ENCODE results near the gene ZNF774.
A peak's percentile ranks its signal among the peaks of the same experiment; 100 is the strongest.

ZNF774 gene

DNA sequence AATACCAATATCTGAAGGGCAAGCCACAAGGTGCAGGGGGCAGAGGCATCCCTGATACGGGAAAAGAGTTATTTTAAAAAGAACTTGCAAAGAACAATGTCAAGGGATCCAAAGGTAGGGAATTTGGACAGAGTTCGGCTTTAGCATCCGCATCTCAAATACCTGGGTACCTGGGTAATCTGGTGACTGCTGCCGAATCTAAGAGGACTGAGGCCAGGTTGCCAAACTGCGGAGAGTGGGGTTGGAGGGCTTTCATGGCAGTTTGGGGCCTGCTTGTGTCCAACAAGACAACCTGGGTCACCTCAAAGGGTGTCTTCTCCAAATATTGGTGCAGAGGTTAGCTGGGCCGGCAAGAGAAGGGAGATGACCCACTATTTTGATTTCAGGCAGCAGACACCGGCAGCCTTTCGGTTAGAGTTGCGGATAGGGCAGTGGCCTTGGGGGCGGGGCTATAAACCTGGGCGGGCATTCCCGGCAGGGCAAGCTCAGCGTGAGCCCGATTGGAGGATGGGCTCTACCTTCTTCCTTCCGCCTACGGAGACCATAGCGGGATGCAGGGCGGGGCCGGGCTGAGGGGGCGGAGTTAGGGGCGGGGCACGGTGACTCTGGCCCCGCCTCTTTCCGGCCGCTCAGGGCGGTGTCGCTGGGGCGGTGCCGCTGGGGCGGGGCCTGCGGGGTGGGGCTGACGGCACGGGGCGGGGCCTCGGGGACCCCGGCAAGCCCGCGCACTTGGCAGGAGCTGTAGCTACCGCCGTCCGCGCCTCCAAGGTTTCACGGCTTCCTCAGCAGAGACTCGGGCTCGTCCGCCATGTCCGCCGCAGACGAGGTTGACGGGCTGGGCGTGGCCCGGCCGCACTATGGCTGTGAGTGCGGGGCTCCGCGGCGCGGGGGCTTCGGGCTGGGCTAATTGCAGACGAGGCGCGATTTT, 35.7 kb downstream of the ZNF774 start, which contains the start of gene IQGAP1:
Gene IQGAP1 (plus strand): TSS at position 709 of the 928 bp plus-strand sequence. CDS start 100 bp downstream, at position 809.
- Histone ChIP-seq H3K27me3 (ENCODE audit: low read depth) (no peaks in the 10 kb centered on the region), H3K9me3 (0 out of 2 replicates have a peak, but pooled peaks cover 3% of the 10 kb centered on the region), H3K4me3 (peak within 1 kb of the TSS; percentile 83), H3K4me1 (peaks cover 17% of the 10 kb centered on the region), H3K36me3 (replicated peaks) (peaks cover 19% of the 10 kb centered on the region)
- in situ Hi-C loops (cut with MboI; ENCODE audit: low sequenced_read_pairs) = no loop called here
- DNase-seq (ENCODE audit: low spot score in 2 of 2) = peak; percentile 99

DNA sequence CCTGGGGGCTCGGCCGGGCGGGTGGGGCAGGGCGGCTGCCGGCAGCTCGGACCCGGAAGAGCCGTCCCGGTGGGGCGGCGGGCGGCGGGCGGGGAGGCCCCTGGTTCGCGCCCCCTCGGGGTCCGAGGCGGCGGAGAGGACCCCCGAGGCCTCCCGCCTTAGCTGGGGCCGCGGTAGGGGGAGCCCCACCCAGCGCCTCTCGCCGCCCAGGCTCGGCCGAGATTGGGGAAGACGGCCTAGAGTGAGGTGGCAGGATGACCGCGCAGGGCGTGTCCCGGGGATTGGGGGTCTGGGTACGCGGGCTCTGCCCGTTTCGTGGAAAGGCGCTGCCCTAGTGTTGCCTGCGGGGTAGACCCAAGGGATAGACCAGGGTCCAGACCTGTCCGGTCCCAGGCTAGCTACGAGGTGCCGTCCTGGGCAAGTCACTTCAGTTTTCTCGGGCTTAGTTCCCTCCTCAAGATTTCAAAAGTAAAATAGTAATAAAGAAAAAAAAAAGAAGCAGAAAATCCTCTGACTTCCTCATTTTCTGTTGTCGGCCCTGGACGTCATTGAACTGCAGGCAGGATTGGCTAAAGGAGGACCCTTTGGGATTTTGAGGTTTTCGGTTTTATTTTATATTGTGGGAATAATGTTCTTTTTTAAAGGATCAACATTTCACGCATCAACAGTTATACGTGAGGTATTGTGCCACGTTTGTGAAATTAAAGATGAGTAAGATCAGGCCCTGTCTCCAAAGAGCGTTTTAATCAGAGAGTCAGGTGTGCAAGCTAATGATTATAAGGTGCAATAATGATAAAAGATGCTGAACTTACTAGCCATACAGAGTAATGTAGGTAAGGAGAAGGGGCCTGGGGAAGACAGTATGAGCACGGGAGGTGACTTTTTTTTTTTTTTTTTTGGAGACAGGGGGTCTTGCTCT, 36.6 kb downstream of the ZNF774 start:
- Histone ChIP-seq H3K36me3 (replicated peaks) (peaks cover 19% of the 10 kb centered on the region), H3K9me3 (0 out of 2 replicates have a peak, but pooled peaks cover 3% of the 10 kb centered on the region), H3K4me1 (peaks cover 17% of the 10 kb centered on the region), H3K27me3 (ENCODE audit: low read depth) (no peaks in the 10 kb centered on the region), H3K4me3 (peak overlapping the region; percentile 83)
- in situ Hi-C loops (cut with MboI; ENCODE audit: low sequenced_read_pairs) = no loop called here
- DNase-seq (ENCODE audit: low spot score in 2 of 2) = peak in 1 of 2 experiments; percentile 76

DNA sequence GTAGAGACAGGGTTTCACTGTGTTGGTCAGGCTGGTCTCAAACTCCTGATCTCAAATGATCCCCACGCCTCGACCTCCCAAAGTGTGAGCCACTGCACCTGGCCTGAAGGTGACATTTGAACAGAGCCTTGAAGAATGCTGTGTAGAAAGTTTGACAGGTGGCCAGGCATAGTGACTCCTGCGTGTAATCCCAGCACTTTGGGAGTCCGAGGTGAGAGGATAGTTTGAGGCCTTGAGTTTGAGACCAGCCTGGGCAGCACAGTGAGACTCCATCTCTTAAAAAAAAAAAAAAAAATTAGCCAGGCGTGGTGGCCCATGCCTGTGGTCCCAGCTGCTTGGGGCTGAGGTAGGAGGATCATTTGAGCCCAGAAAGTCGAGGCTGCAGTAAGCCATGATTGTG, 37.4 kb downstream of the ZNF774 start:
- in situ Hi-C loops (cut with MboI; ENCODE audit: low sequenced_read_pairs) = no loop called here
- peaks cover 19% of the 10 kb centered on the region for H3K36me3 ChIP-seq (replicated peaks)
- H3K27me3 ChIP-seq (ENCODE audit: low read depth) = no peaks in the 10 kb centered on the region
- H3K4me1 ChIP-seq = peaks cover 17% of the 10 kb centered on the region
- peak overlapping the region; percentile 83 for H3K4me3 ChIP-seq
- no peak for DNase-seq (ENCODE audit: low spot score in 2 of 2)
- 0 out of 2 replicates have a peak, but pooled peaks cover 3% of the 10 kb centered on the region for H3K9me3 ChIP-seq

GRCh38 chr15:90393040-90393439, 41.0 kb downstream of the ZNF774 start:
- peaks cover 14% of the 10 kb centered on the region for H3K4me1 ChIP-seq
- peaks cover 25% of the 10 kb centered on the region for H3K36me3 ChIP-seq (replicated peaks)
- in situ Hi-C loops (cut with MboI; ENCODE audit: low sequenced_read_pairs) = no loop called here
- no peak overlapping the region for H3K4me3 ChIP-seq
- DNase-seq (ENCODE audit: low spot score in 2 of 2) = no peak
- H3K27me3 ChIP-seq (ENCODE audit: low read depth) = no peaks in the 10 kb centered on the region
- H3K9me3 ChIP-seq = no peaks in the 10 kb centered on the region

DNA sequence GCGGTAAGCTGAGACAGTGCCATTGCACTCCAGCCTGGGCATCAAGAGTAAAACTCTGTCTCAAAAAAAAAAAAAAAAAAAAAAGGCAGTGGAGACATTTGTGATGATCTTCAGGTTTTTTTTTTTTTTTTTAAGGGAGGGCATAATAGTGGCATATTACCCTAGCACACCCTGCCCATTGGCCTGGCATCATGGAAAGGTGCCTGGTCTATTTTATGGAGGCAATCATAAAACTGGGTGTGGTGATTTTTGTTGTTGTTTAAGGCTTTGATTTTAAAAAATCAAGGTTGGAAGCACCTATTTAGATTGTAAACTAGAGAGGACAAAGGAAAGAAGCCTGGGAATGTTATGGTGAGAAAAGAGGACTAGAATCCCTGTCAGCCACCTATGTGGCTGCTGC, 42.0 kb downstream of the ZNF774 start:
- in situ Hi-C loops (cut with MboI; ENCODE audit: low sequenced_read_pairs) = no loop called here
- H3K9me3 ChIP-seq = no peaks in the 10 kb centered on the region

DNA sequence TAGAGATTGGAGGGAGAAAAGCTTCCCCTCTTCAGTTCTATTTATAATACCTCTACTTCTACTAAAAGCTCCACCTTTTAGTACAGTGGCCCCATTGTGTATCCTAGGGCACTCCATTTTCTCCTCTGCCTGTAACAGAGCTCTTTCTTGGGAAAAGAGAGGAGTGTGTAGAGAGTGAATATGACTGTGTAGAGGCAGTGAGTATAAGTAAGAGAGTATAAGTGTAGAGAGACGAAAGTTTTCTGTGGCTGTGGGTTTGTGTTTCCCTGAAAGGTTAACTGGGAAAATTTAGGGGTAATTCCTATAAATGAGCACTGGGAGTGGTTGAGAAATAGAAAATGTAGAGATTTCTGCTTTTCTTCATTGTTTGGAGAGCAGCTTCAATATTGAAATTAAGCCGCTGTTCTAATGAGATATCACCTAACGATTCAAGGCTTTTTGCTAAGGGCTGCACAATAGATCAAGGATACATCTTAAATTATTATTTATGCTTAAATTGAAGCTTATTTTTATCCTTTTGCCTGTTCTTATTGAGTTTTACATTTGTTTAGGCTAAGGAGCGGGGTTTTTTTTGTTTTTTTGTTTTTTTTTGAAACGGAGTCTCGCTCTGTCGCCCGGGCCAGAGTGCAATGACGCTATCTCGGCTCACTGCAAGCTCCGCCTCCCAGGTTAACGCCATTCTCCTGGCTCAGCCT, 42.8 kb downstream of the ZNF774 start:
- Histone ChIP-seq H3K36me3 (replicated peaks) (peaks cover 22% of the 10 kb centered on the region), H3K4me3 (no peak overlapping the region), H3K4me1 (peaks cover 18% of the 10 kb centered on the region), H3K9me3 (no peaks in the 10 kb centered on the region), H3K27me3 (ENCODE audit: low read depth) (no peaks in the 10 kb centered on the region)
- in situ Hi-C loops (cut with MboI; ENCODE audit: low sequenced_read_pairs) = no loop called here
- DNase-seq (ENCODE audit: low spot score in 2 of 2) = no peak

More for the DNA sequence above, 42.0 kb downstream of the ZNF774 start:
- Histone ChIP-seq H3K4me3 (no peak overlapping the region), H3K27me3 (ENCODE audit: low read depth) (no peaks in the 10 kb centered on the region), H3K4me1 (peaks cover 14% of the 10 kb centered on the region), H3K36me3 (replicated peaks) (peaks cover 22% of the 10 kb centered on the region)
- no peak for DNase-seq (ENCODE audit: low spot score in 2 of 2)

DNA sequence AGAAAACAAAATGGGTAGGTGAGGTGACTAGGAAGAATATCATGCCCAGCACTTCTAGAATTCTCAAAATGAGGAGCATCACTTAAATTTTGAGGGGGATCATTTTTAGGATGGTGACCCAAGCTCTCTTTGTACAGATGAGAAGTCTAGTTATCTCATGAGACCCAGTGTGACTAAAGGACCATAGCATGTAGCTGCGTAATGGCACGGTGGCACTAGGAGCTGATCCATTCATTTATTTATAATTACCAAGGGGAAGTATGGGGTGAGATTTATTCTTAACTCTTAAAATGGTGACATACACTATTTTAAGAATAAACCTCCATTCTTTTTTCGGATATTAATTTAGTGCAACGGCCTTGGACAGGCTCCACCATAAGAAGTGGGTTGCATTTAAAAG, 44.2 kb downstream of the ZNF774 start:
- Histone ChIP-seq H3K4me3 (no peak overlapping the region), H3K4me1 (peaks cover 21% of the 10 kb centered on the region), H3K27me3 (ENCODE audit: low read depth) (no peaks in the 10 kb centered on the region), H3K9me3 (no peaks in the 10 kb centered on the region), H3K36me3 (replicated peaks) (peaks cover 14% of the 10 kb centered on the region)
- no peak for DNase-seq (ENCODE audit: low spot score in 2 of 2)
- in situ Hi-C loops (cut with MboI; ENCODE audit: low sequenced_read_pairs) = no loop called here

DNA sequence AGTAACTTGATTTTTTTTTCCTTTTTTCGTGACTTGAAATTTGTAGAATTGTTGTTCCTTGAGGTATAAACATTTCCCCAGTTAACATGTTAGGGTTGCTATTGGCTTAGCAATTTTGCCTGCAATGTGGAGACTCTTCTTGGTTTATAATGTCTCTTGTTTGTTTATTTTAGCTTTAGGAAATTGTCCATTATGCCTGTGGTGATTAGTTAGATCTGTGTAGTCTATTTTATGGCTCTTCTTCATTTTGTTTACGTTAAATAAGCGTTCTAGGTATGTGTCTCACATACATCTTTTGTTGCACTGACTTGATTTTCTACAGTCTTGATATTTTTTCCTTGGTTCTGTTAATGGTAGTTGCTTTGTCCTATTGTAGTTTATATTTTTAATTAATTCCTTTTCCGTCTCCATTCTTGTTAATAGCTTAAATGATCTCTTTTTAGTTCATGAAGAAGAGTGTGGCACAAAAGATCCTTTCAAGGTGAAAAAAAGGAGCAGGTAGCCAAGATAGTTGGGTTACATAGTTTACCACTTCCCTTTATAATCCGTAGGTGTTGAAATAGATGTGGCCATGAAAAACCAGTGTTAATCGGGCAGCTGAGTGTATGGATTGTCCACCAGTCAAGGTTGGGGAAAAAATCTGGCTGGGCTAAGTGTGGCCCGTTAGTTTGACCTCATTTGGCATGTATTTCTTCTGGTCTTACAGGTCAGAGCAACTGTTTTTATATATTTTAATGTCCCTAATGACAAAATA, 48.1 kb downstream of the ZNF774 start:
- DNase-seq (ENCODE audit: low spot score in 2 of 2) = no peak
- no peak overlapping the region for H3K4me3 ChIP-seq
- no peaks in the 10 kb centered on the region for H3K9me3 ChIP-seq
- 0 out of 2 replicates have a peak, but pooled peaks cover 6% of the 10 kb centered on the region for H3K36me3 ChIP-seq (replicated peaks)
- peaks cover 46% of the 10 kb centered on the region for H3K4me1 ChIP-seq
- in situ Hi-C loops (cut with MboI; ENCODE audit: low sequenced_read_pairs) = no loop called here
- no peaks in the 10 kb centered on the region for H3K27me3 ChIP-seq (ENCODE audit: low read depth)

GRCh38 chr15:90400759-90401314, 48.8 kb downstream of the ZNF774 start:
- peaks cover 52% of the 10 kb centered on the region for H3K4me1 ChIP-seq

GRCh38 chr15:90401495-90401894, 49.4 kb downstream of the ZNF774 start:
- in situ Hi-C loops (cut with MboI; ENCODE audit: low sequenced_read_pairs) = no loop called here
- no peak overlapping the region for H3K4me3 ChIP-seq
- peaks cover 58% of the 10 kb centered on the region for H3K4me1 ChIP-seq
- H3K36me3 ChIP-seq (replicated peaks) = no peaks in the 10 kb centered on the region
- no peaks in the 10 kb centered on the region for H3K9me3 ChIP-seq
- DNase-seq (ENCODE audit: low spot score in 2 of 2) = no peak
- no peaks in the 10 kb centered on the region for H3K27me3 ChIP-seq (ENCODE audit: low read depth)

More at GRCh38 chr15:90400759-90401314, 48.8 kb downstream of the ZNF774 start:
- peak; percentile 76 to 90 for DNase-seq (ENCODE audit: low spot score in 2 of 2)
- H3K27me3 ChIP-seq (ENCODE audit: low read depth) = no peaks in the 10 kb centered on the region
- H3K9me3 ChIP-seq = no peaks in the 10 kb centered on the region
- no peak overlapping the region for H3K4me3 ChIP-seq
- H3K36me3 ChIP-seq (replicated peaks) = 0 out of 2 replicates have a peak, but pooled peaks cover under 1% of the 10 kb centered on the region
- in situ Hi-C loops (cut with MboI; ENCODE audit: low sequenced_read_pairs) = no loop called here

GRCh38 chr15:90402223-90402622, 50.1 kb downstream of the ZNF774 start:
- Histone ChIP-seq H3K36me3 (replicated peaks) (no peaks in the 10 kb centered on the region), H3K9me3 (no peaks in the 10 kb centered on the region), H3K4me1 (peaks cover 65% of the 10 kb centered on the region), H3K4me3 (no peak overlapping the region), H3K27me3 (ENCODE audit: low read depth) (no peaks in the 10 kb centered on the region)
- in situ Hi-C loops (cut with MboI; ENCODE audit: low sequenced_read_pairs) = no loop called here
- DNase-seq (ENCODE audit: low spot score in 2 of 2) = no peak

DNA sequence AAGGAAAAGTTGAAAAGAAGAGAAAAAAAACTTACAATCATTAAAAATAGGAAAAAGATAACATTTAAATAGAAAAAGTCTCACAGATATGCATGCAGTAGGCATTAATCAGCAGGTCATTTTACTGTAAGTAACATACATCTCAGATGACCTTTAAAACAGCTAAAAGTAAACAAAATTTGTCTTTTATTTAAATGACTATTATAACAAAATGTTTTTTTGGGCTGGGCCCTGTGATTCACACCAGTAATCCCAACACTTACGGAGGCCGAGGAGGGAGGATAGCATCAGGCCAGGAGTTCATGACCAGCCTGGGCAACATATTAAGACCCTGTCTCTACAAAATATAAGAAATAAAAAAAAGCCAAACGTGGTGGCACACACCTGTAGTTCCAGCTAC, 50.7 kb downstream of the ZNF774 start:
- no peak for DNase-seq (ENCODE audit: low spot score in 2 of 2)
- H3K27me3 ChIP-seq (ENCODE audit: low read depth) = no peaks in the 10 kb centered on the region
- in situ Hi-C loops (cut with MboI; ENCODE audit: low sequenced_read_pairs) = no loop called here
- no peak overlapping the region for H3K4me3 ChIP-seq
- H3K4me1 ChIP-seq = peaks cover 71% of the 10 kb centered on the region
- H3K9me3 ChIP-seq = no peaks in the 10 kb centered on the region
- H3K36me3 ChIP-seq (replicated peaks) = no peaks in the 10 kb centered on the region

Measured in HAP-1 (cell line).